H9 (cell line): Measurements from ENCODE around the gene OGFR. TPM values are rescaled to one million over a fixed set of nuclear protein-coding genes. Genes with fewer than 3 reads are reported as not detected.

ENCODE experiments used
- DNase-seq: peaks from one replicate; pipeline ENCODE4 v3.0.0-alpha.2; 2017
- H2AFZ ChIP-seq: one replicate; pipeline ENCODE4 v1.6.1; 2013; ENCODE audit warnings: mild to moderate bottlenecking, low read length, control low read depth, moderate library complexity
- H2AK5ac ChIP-seq: 2 replicates; pipeline ENCODE4 v1.6.1; 2013; ENCODE audit warnings: low read length, control low read depth, mixed read lengths; ENCODE audit not compliant: insufficient read length
- H2BK120ac ChIP-seq: one replicate; pipeline ENCODE4 v1.6.1; 2013; ENCODE audit warnings: low read depth, mild to moderate bottlenecking, low read length, control low read depth, inconsistent platforms; ENCODE audit not compliant: poor library complexity, severe bottlenecking
- H2BK12ac ChIP-seq: 2 replicates; pipeline ENCODE4 v1.6.1; 2013; ENCODE audit warnings: low read length, control low read depth, mixed read lengths, low read depth; ENCODE audit not compliant: insufficient read length
- H2BK15ac ChIP-seq: 2 replicates; pipeline ENCODE4 v1.6.1; 2013; ENCODE audit warnings: low read depth, low read length, control low read depth
- H2BK20ac ChIP-seq: one replicate; pipeline ENCODE4 v1.6.1; 2013; ENCODE audit warnings: low read depth, mild to moderate bottlenecking, low read length, control low read depth, inconsistent platforms; ENCODE audit not compliant: poor library complexity, severe bottlenecking
- H2BK5ac ChIP-seq: 2 replicates; pipeline ENCODE4 v1.6.1; 2013; ENCODE audit warnings: low read length, control low read depth, mixed read lengths; ENCODE audit not compliant: insufficient read length
- H3K14ac ChIP-seq: 2 replicates; pipeline ENCODE4 v1.6.1; 2013; ENCODE audit warnings: low read length, control low read depth; ENCODE audit not compliant: insufficient read depth
- H3K18ac ChIP-seq: 2 replicates; pipeline ENCODE4 v1.6.1; 2013; ENCODE audit warnings: low read depth, mild to moderate bottlenecking, mixed read lengths, low read length, control low read depth; ENCODE audit not compliant: insufficient read length
- H3K23ac ChIP-seq: 2 replicates; pipeline ENCODE4 v1.6.1; 2013; ENCODE audit warnings: low read length, control low read depth, mixed read lengths, low read depth; ENCODE audit not compliant: insufficient read length
- H3K23me2 ChIP-seq: 2 replicates; pipeline ENCODE4 v1.6.1; 2013; ENCODE audit warnings: low read depth, mild to moderate bottlenecking, mixed read lengths, low read length, control low read depth; ENCODE audit not compliant: insufficient read length, poor library complexity, severe bottlenecking
- H3K27ac ChIP-seq: 2 replicates; pipeline ENCODE4 v1.5.1; 2013; ENCODE audit warnings: low read length, control low read depth, mixed read lengths, low read depth; ENCODE audit not compliant: insufficient read length
- H3K27me3 ChIP-seq: 2 replicates; pipeline ENCODE4 v1.6.1; 2013; ENCODE audit warnings: low read length, control low read depth, inconsistent platforms; ENCODE audit not compliant: insufficient read depth
- H3K4ac ChIP-seq: 2 replicates; pipeline ENCODE4 v1.6.1; 2013; ENCODE audit warnings: low read depth, mild to moderate bottlenecking, control low read depth, inconsistent platforms, low read length, moderate library complexity
- H3K4me1 ChIP-seq: 2 replicates; pipeline ENCODE4 v1.6.1; 2013; ENCODE audit warnings: low read length, control low read depth, inconsistent platforms; ENCODE audit not compliant: insufficient read depth
- H3K4me2 ChIP-seq: 2 replicates; pipeline ENCODE4 v1.6.1; 2013; ENCODE audit warnings: low read length, control low read depth, mixed read lengths; ENCODE audit not compliant: insufficient read length, insufficient read depth
- H3K56ac ChIP-seq: 2 replicates; pipeline ENCODE4 v1.6.1; 2013; ENCODE audit warnings: low read depth, mild to moderate bottlenecking, mixed read lengths, low read length, control low read depth; ENCODE audit not compliant: insufficient read length
- H3K79me1 ChIP-seq: 2 replicates; pipeline ENCODE4 v1.6.1; 2013; ENCODE audit warnings: low read depth, mild to moderate bottlenecking, moderate library complexity, low read length, control low read depth, inconsistent platforms; ENCODE audit not compliant: insufficient read depth, poor library complexity, severe bottlenecking
- H3K79me2 ChIP-seq: 2 replicates; pipeline ENCODE4 v1.6.1; 2013; ENCODE audit warnings: low read length, control low read depth, inconsistent platforms; ENCODE audit not compliant: insufficient read depth
- H3K9ac ChIP-seq: 2 replicates; pipeline ENCODE4 v1.6.1; 2013; ENCODE audit warnings: low read length, control low read depth, mixed read lengths; ENCODE audit not compliant: insufficient read length; ENCODE audit errors: extremely low read depth
- H3K9me3 ChIP-seq: one replicate; pipeline ENCODE4 v1.6.1; 2013; ENCODE audit warnings: low read depth, low read length, inconsistent platforms; ENCODE audit not compliant: control insufficient read depth
- H3T11ph ChIP-seq: one replicate; pipeline ENCODE4 v1.6.1; 2013; ENCODE audit warnings: mild to moderate bottlenecking, low read length, control low read depth, inconsistent platforms
- H4K20me1 ChIP-seq: one replicate; pipeline ENCODE4 v1.6.1; 2013; ENCODE audit not compliant: control insufficient read depth, insufficient read length, insufficient read depth
- H4K5ac ChIP-seq: 2 replicates; pipeline ENCODE4 v1.6.1; 2013; ENCODE audit warnings: low read depth, mild to moderate bottlenecking, mixed read lengths, low read length, control low read depth; ENCODE audit not compliant: insufficient read length
- H4K8ac ChIP-seq: replicated peaks from 2 replicates; pipeline ENCODE4 v1.6.1; 2013; ENCODE audit warnings: low read length, control low read depth, mixed read lengths, low read depth; ENCODE audit not compliant: insufficient read length
- H4K91ac ChIP-seq: 2 replicates; pipeline ENCODE4 v1.6.1; 2013; ENCODE audit warnings: low read depth, mild to moderate bottlenecking, moderate library complexity, mixed read lengths, low read length, control low read depth; ENCODE audit not compliant: insufficient read length
- H3K27ac Mint-ChIP-seq, 3 experiments: 2 replicates in 2 of 3; 3 replicates in 1 of 3; pipeline ENCODE4 v1.8.0; 2020 to 2021; ENCODE audit warnings: mixed read lengths in 3 of 3, mild to moderate bottlenecking in 1 of 3, moderate library complexity in 1 of 3
- H3K27me3 Mint-ChIP-seq: 2 replicates; pipeline ENCODE4 v1.8.0; 2021; ENCODE audit warnings: low read depth, mild to moderate bottlenecking, moderate library complexity, mixed read lengths
- H3K36me3 Mint-ChIP-seq, 3 experiments: 2 replicates in 2 of 3; 3 replicates in 1 of 3; pipeline ENCODE4 v1.8.0; 2020 to 2021; ENCODE audit warnings: low read depth in 3 of 3, mixed read lengths in 3 of 3; ENCODE audit not compliant: insufficient read depth in 1 of 3
- H3K4me1 Mint-ChIP-seq, 2 experiments: 2 replicates each; pipeline ENCODE4 v1.8.0; 2020; ENCODE audit warnings: mixed read lengths in 2 of 2
- H3K4me3 Mint-ChIP-seq, 2 experiments: 2 replicates in 1 of 2; 3 replicates in 1 of 2; pipeline ENCODE4 v1.8.0; 2020 to 2021; ENCODE audit warnings: mild to moderate bottlenecking in 2 of 2, mixed read lengths in 2 of 2, moderate library complexity in 1 of 2
- H3K9me3 Mint-ChIP-seq, 2 experiments: 2 replicates in 1 of 2; 3 replicates in 1 of 2; pipeline ENCODE4 v1.8.0; 2020; ENCODE audit warnings: mild to moderate bottlenecking in 2 of 2, mixed read lengths in 2 of 2, moderate library complexity in 1 of 2
- WGBS: extraction: QIAGEN DNeasy Blood & Tissue Kit; methylation state at CpG from one replicate; pipeline ENCODE4 v1.1.7; 2013; ENCODE audit warnings: missing lambda C conversion rate, low lambda C conversion rate, mixed read lengths; ENCODE audit not compliant: insufficient read length; ENCODE audit errors: extremely low coverage; 5-methylcytosine and 5-hydroxymethylcytosine counted together
- total RNA-seq: library from RNA; stranded (reverse); gene quantifications from 2 replicates; pipeline ENCODE4 v1.2.1, GENCODE V29; 2021
- TF ChIP-seq, protein P1 (sequence below): fragments of 200-600 bp; sonication (generic); conservative IDR thresholded peaks from 3 replicates; pipeline ENCODE4 v1.8.0; 2021; ENCODE audit warnings: antibody characterized with exemption, mild to moderate bottlenecking

Gene OGFR
- total RNA-seq, 1 experiment from 2014 or later: 33.1 TPM

DNA sequence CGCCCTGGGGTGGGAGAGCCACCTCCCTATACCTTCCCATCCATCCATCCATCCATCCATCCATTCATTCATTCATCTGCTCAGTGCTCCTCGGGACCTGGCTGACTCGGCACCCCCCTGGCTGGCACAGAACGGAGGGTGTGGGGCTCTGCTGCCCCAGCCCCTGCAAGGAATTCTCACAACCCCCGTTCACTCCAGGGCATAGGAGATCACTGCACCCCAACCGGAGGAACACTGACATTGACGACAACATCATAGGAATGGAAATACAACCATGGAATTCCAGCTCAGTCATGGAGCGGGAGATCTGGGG is 36.4 kb upstream of the OGFR start:
- no peak overlapping the region; the same call in 1 of the 2 replicates for H3K14ac ChIP-seq
- H3K9ac ChIP-seq: no peak overlapping the region
- H4K20me1 ChIP-seq: no peaks in the 10 kb centered on the region
- no peaks in the 10 kb centered on the region for H3K9me3 ChIP-seq
- H3K56ac ChIP-seq: no peak overlapping the region
- no peak overlapping the region for H2AFZ ChIP-seq
- no peaks in the 10 kb centered on the region; a peak in 1 of 5 replicates for H3K9me3 Mint-ChIP-seq
- no peak overlapping the region for H3K27ac ChIP-seq
- no peak overlapping the region for H2BK5ac ChIP-seq
- no peak overlapping the region for H3K18ac ChIP-seq
- H2BK120ac ChIP-seq: no peak overlapping the region
- no peak overlapping the region for H2AK5ac ChIP-seq
- H3K79me1 ChIP-seq: no peaks in the 10 kb centered on the region
- H2BK12ac ChIP-seq: no peak overlapping the region
- no peak overlapping the region for H3K4ac ChIP-seq
- H3K23me2 ChIP-seq: no peaks in the 10 kb centered on the region
- H3K27me3 Mint-ChIP-seq: peaks cover 10% of the 10 kb centered on the region
- H3K4me2 ChIP-seq: no peak overlapping the region
- H3K4me1 Mint-ChIP-seq: peaks cover 2 to 14% of the 10 kb centered on the region in 2 experiments; a peak in 3 of 4 replicates
- WGBS: no CpG with 5 or more reads among the region's 8 CpGs
- H4K8ac ChIP-seq: no peak overlapping the region
- no peaks in the 10 kb centered on the region for H3K79me2 ChIP-seq
- H3K36me3 Mint-ChIP-seq: no peaks in the 10 kb centered on the region
- no peaks in the 10 kb centered on the region for H3K4me1 ChIP-seq
- no peaks in the 10 kb centered on the region for H3K27me3 ChIP-seq
- H3T11ph ChIP-seq: no peak overlapping the region
- TF ChIP-seq, protein P1, sequence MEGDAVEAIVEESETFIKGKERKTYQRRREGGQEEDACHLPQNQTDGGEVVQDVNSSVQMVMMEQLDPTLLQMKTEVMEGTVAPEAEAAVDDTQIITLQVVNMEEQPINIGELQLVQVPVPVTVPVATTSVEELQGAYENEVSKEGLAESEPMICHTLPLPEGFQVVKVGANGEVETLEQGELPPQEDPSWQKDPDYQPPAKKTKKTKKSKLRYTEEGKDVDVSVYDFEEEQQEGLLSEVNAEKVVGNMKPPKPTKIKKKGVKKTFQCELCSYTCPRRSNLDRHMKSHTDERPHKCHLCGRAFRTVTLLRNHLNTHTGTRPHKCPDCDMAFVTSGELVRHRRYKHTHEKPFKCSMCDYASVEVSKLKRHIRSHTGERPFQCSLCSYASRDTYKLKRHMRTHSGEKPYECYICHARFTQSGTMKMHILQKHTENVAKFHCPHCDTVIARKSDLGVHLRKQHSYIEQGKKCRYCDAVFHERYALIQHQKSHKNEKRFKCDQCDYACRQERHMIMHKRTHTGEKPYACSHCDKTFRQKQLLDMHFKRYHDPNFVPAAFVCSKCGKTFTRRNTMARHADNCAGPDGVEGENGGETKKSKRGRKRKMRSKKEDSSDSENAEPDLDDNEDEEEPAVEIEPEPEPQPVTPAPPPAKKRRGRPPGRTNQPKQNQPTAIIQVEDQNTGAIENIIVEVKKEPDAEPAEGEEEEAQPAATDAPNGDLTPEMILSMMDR: no peak
- H2BK20ac ChIP-seq: no peak overlapping the region
- no peak overlapping the region for H4K91ac ChIP-seq
- H2BK15ac ChIP-seq: no peak overlapping the region
- no peak overlapping the region for H4K5ac ChIP-seq
- no peak for DNase-seq
- no peak overlapping the region for H3K4me3 Mint-ChIP-seq
- H3K27ac Mint-ChIP-seq: no peak overlapping the region
- H3K23ac ChIP-seq: no peak overlapping the region
